GM12878 (cell line): ENCODE data around the gene PCGF1. TPM values are rescaled to one million over a fixed set of nuclear protein-coding genes. Genes with fewer than 3 reads are reported as not detected.

ENCODE experiments used
- ATAC-seq: fragments of 200-7000 bp; cut with Tn5 transposase; 3 replicates; pipeline ENCODE4 v1.9.1; 2020; ENCODE audit warnings: mild to moderate bottlenecking, moderate library complexity
- BruUV-seq: library from RNA; stranded (reverse); fragments of 400-500 nt; replicated peaks from 2 replicates; lab custom pipeline; 2021; lab: Mats Ljungman, UMichigan
- CTCF ChIA-PET: fragments of 300-600 bp; sonication (Branson Sonifier 250); formaldehyde crosslinking; extraction: SDS; loops from one replicate; lab custom pipeline; 2021; ENCODE audit warnings: inconsistent platforms; lab: Yijun Ruan, JAX
- POLR2A ChIA-PET: fragments of 350-600 bp; formaldehyde crosslinking; extraction: SDS; loops from one replicate; lab custom pipeline; 2021; ENCODE audit warnings: inconsistent platforms; lab: Charles Lee
- RAD21 ChIA-PET: fragments of 300-600 bp; sonication (Branson Sonifier 250); formaldehyde crosslinking; loops from one replicate; lab custom pipeline; 2023; ENCODE audit warnings: antibody characterized with exemption; ENCODE audit not compliant: unreplicated experiment; lab: Charles Lee
- SMC1A ChIA-PET: fragments of 300-600 bp; sonication (Branson Sonifier 250); formaldehyde crosslinking; loops from one replicate; lab custom pipeline; 2023; ENCODE audit not compliant: unreplicated experiment, uncharacterized antibody; lab: Charles Lee
- DNase-seq: peaks from one replicate; pipeline ENCODE4 v3.0.0-alpha.2; 2011; ENCODE audit warnings: low read depth, low spot score
- FAIRE-seq: peaks from 3 replicates; lab custom pipeline; 2011; peaks lifted over from hg19 to GRCh38; lab: Jason Lieb, UNC
- H2AFZ ChIP-seq: 2 replicates; pipeline ENCODE4 v1.6.0; 2011; ENCODE audit warnings: low read depth, low read length, control low read depth; ENCODE audit not compliant: control insufficient read depth
- H3K27ac ChIP-seq: 2 replicates; pipeline ENCODE4 v1.5.1; 2011; ENCODE audit warnings: control low read depth; ENCODE audit not compliant: control insufficient read depth, insufficient read depth
- H3K27me3 ChIP-seq, 2 experiments: replicated peaks in 1 of 2; 2 replicates each; pipeline versions ENCODE4 v1.6.0 to v1.6.1; 2011; ENCODE audit warnings: low read length in 1 of 2; ENCODE audit not compliant: control insufficient read depth in 2 of 2, insufficient read depth in 2 of 2
- H3K36me3 ChIP-seq, 2 experiments: 2 replicates each; pipeline ENCODE4 v1.5.1; 2011; ENCODE audit warnings: low read length in 1 of 2; ENCODE audit not compliant: control insufficient read depth in 2 of 2, insufficient read depth in 2 of 2
- H3K4me1 ChIP-seq: 2 replicates; pipeline ENCODE4 v1.6.1; 2011; ENCODE audit warnings: mild to moderate bottlenecking, low read length, moderate library complexity, mixed read lengths; ENCODE audit not compliant: control insufficient read depth, insufficient read depth
- H3K4me2 ChIP-seq: 2 replicates; pipeline ENCODE4 v1.6.0; 2011; ENCODE audit warnings: control low read depth; ENCODE audit not compliant: control insufficient read depth, insufficient read depth
- H3K4me3 ChIP-seq: fragments of 200-600 bp; sonication (generic); 2 replicates; pipeline ENCODE4 v1.5.1; 2016
- H3K79me2 ChIP-seq: 2 replicates; pipeline ENCODE4 v1.6.0; 2011; ENCODE audit warnings: low read length; ENCODE audit not compliant: control insufficient read depth, insufficient read depth
- H3K9ac ChIP-seq: 2 replicates; pipeline ENCODE4 v1.8.0; 2011; ENCODE audit warnings: low read length, control low read depth, mixed read lengths; ENCODE audit not compliant: control insufficient read depth, insufficient read depth
- H3K9me3 ChIP-seq: replicated peaks from 3 replicates; pipeline ENCODE4 v1.5.1; 2011; ENCODE audit warnings: mild to moderate bottlenecking, low read length; ENCODE audit not compliant: control insufficient read depth, insufficient read depth
- H4K20me1 ChIP-seq: 2 replicates; pipeline ENCODE4 v1.6.0; 2011; ENCODE audit not compliant: control insufficient read depth, insufficient read depth
- BACH1 ChIP-seq: fragments of 450-650 bp; IDR thresholded peaks from 2 replicates; pipeline ENCODE4 v1.6.1; 2017; ENCODE audit warnings: mild to moderate bottlenecking, borderline replicate concordance
- ELK1 ChIP-seq: IDR thresholded peaks from 2 replicates; pipeline ENCODE4 v1.6.1; 2012; ENCODE audit warnings: low read depth, low read length, improper control_type of control experiment
- IRF3 ChIP-seq: fragments of 450-650 bp; IDR thresholded peaks from 2 replicates; pipeline ENCODE4 v1.6.1; 2014; ENCODE audit warnings: mild to moderate bottlenecking
- LARP7 ChIP-seq: fragments of 450-650 bp; IDR thresholded peaks from 2 replicates; pipeline ENCODE4 v1.6.1; 2017; ENCODE audit warnings: mild to moderate bottlenecking
- MLLT1 ChIP-seq: fragments of 450-650 bp; IDR thresholded peaks from 2 replicates; pipeline ENCODE4 v1.6.1; 2016; ENCODE audit warnings: mild to moderate bottlenecking
- MXI1 ChIP-seq: fragments of 150-350 bp; IDR thresholded peaks from 2 replicates; pipeline ENCODE4 v1.6.1; 2011; ENCODE audit warnings: low read depth, mild to moderate bottlenecking, inconsistent platforms, low read length, improper control_type of control experiment
- RB1 ChIP-seq: fragments of 450-650 bp; formaldehyde crosslinking; IDR thresholded peaks from 2 replicates; pipeline ENCODE4 v1.6.1; 2017; ENCODE audit warnings: mild to moderate bottlenecking, borderline replicate concordance
- YY1 ChIP-seq: IDR thresholded peaks from 2 replicates; pipeline ENCODE4 v1.6.1; 2011; ENCODE audit warnings: low read depth, mild to moderate bottlenecking, low read length
- ZBTB40 ChIP-seq: fragments of 450-650 bp; IDR thresholded peaks from 2 replicates; pipeline ENCODE4 v1.6.1; 2016; ENCODE audit warnings: mild to moderate bottlenecking, moderate library complexity, borderline replicate concordance
- WGBS: methylation state at CpG from one replicate; pipeline ENCODE4 v1.1.6; 2016; ENCODE audit warnings: low lambda C conversion rate; ENCODE audit not compliant: insufficient replicate concordance, insufficient coverage; ENCODE audit errors: missing lambda C conversion rate; 5-methylcytosine and 5-hydroxymethylcytosine counted together
- in situ Hi-C: fragments of 300-500 bp; cut with MboI; formaldehyde crosslinking; loops from 9 replicates; pipeline ENCODE4 v1.14.3; 2018; ENCODE audit warnings: mixed read lengths
- intact Hi-C: fragments of 100-400 bp; cut with micrococcal nuclease; formaldehyde crosslinking; loops from one replicate; pipeline ENCODE4 v1.14.2; 2022; ENCODE audit not compliant: unreplicated experiment
- polyA plus RNA-seq, 11 experiments: library from polyadenylated mRNA; depleted of rRNA in 4 of 11; unstranded in 6 of 11; stranded (reverse) in 5 of 11; fragments of >200 nt; fragmentation: Nextera tagmentation in 4 of 11; fragmentation: Illumina TruSeq in 1 of 11; extraction: Ambion mirVana in 4 of 11; extraction: Trizol in 1 of 11; gene quantifications; 1 replicate in 1 of 11; 2 replicates in 10 of 11; pipeline versions ENCODE4 v1.2.1 to v1.2.3, GENCODE V29; 2011 to 2016; ENCODE audit warnings: inconsistent platforms in 2 of 11, missing spikeins in 2 of 11, low read depth in 1 of 11
- total RNA-seq, 4 experiments: library from RNA; depleted of rRNA in 3 of 4; stranded (reverse); fragments of >200 nt in 3 of 4; fragmentation: Illumina TruSeq in 1 of 4; extraction: Trizol in 1 of 4; gene quantifications; 2 replicates each; pipeline versions ENCODE4 v1.2.1 to v1.2.3, GENCODE V29; 2013 to 2021

Gene PCGF1
- total and polyA plus RNA-seq, 10 of the 15 experiments (the other 5 are each of a cell fraction or from before 2014, with no cell fraction given) = 23.1 to 50.8 (median 27.4) TPM

GRCh38 chr2:74554820-74555531 lies 47.5 kb upstream of the PCGF1 start (continued):
- TF ChIP-seq MXI1 (peak; percentile 44; the same call in 1 of the 2 replicates), BACH1 (peak; percentile 37; the same call in 1 of the 2 replicates), IRF3 (no peak)

- Histone ChIP-seq H3K27me3 (no peaks in the 10 kb centered on the region), H3K36me3 (peaks cover 1 to 11% of the 10 kb centered on the region in 2 experiments; a peak in 2 of 4 replicates), H3K4me2 (peak within 1 kb of the TSS; percentile 95), H4K20me1 (no peaks in the 10 kb centered on the region), H3K27ac (peak within 1 kb of the TSS; percentile 93), H3K9me3 (no peaks in the 10 kb centered on the region; the same call in 2 of the 3 replicates), H3K9ac (peak within 1 kb of the TSS; percentile 96), H3K4me1 (peaks cover 29% of the 10 kb centered on the region), H3K79me2 (peaks cover 75% of the 10 kb centered on the region), H2AFZ (peak within 1 kb of the TSS; percentile 87), H3K4me3 (peak within 1 kb of the TSS; percentile 95)
- WGBS = under 1% methylated on average over 36 of the region's 73 CpGs
- intact Hi-C loops (loop anchor here (1.0 to 2.0 kb wide), 3 partner anchors 17 to 31 kb away; no protein-coding TSS in a partner anchor), in situ Hi-C loops (no loop called here)
- ChIA-PET RAD21 (interaction anchor here (0.7 to 8.6 kb wide), 6 partner anchors 15 to 112 kb away, joined by 3 to 96 read pairs (median 15); partner anchors contain the start of genes AUP1 and HTRA2), CTCF (interaction anchor here (1.1 to 8.5 kb wide), 6 partner anchors 10 to 32 kb away, joined by 3 to 115 read pairs (median 5); no protein-coding TSS in a partner anchor), POLR2A (interaction anchor here (0.6 to 17.8 kb wide), 5 partner anchors 22 to 558 kb away, joined by 3 to 441 read pairs (median 5); no protein-coding TSS in a partner anchor), SMC1A (interaction anchor here (1.1 to 6.8 kb wide), 8 partner anchors 12 to 32 kb away, joined by 3 to 106 read pairs (median 6); partner anchors contain the start of genes AUP1 and HTRA2)
- FAIRE-seq (no peak), ATAC-seq (peak; percentile 69), DNase-seq (no peak)
- no TSS peak for BruUV-seq
- 0 out of 2 replicates have a peak, but pooled peaks have one; percentile 35 for TF ChIP-seq BACH1
- TF ChIP-seq RB1 = peak; percentile 89; the same call in 1 of the 2 replicates
- TF ChIP-seq LARP7 = peak; percentile 90
- no peak for TF ChIP-seq MLLT1
- TF ChIP-seq ZBTB40 = no peak; the same call in 1 of the 2 replicates
- no peak for TF ChIP-seq ELK1
- peak; percentile 56 for TF ChIP-seq YY1
Observed at GRCh38 chr2:74553892-74554819, 46.7 kb upstream of the PCGF1 start, which contains the start of the genes DOK1 and LOXL3. Gene DOK1 (plus strand): TSS chr2:74554720. CDS start chr2:74554755, 35 bp downstream. Gene LOXL3 (minus strand): TSS chr2:74553942. CDS start chr2:74552634, 1,308 bp downstream.
